LNCAP (cell line): ENCODE data around the gene MAGEA12.
"Not testable (repeated sequence)": the region's sequence is repeated elsewhere in the genome, so short reads cannot be mapped to it uniquely, and the experiment has no call there.

Experiments
- CTCF ChIP-seq: fragments of 450-650 bp; IDR thresholded peaks from 2 replicates; pipeline ENCODE4 v1.5.1; 2017; ENCODE audit warnings: mild to moderate bottlenecking

The MAGEA12 gene, protein sequence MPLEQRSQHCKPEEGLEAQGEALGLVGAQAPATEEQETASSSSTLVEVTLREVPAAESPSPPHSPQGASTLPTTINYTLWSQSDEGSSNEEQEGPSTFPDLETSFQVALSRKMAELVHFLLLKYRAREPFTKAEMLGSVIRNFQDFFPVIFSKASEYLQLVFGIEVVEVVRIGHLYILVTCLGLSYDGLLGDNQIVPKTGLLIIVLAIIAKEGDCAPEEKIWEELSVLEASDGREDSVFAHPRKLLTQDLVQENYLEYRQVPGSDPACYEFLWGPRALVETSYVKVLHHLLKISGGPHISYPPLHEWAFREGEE

DNA sequence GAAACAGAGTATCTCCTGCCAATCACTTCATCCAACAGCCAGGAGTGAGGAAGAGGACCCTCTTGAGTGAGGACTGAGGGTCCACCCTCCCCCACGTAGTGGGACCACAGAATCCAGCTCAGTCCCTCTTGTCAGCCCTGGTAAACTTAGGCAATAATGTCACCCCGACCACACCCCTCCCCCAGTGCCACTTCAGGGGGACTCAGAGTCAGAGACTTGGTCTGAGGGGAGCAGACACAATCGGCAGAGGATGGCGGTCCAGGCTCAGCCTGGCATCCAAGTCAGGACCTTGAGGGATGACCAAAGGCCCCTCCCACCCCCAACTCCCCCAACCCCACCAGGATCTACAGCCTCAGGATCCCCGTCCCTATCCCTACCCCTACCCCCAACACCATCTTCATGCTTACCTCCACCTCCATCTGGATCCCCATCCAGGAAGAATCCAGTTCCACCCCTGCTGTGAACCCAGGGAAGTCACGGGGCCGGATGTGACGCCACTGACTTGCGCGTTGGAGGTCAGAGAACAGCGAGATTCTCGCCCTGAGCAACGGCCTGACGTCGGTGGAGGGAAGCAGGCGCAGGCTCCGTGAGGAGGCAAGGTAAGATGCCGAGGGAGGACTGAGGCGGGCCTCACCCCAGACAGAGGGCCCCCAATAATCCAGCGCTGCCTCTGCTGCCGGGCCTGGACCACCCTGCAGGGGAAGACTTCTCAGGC, at the start of gene MAGEA12, which contains the start of gene CSAG1:
MAGEA12 (plus strand) TSS at position 497 of the 715 bp plus-strand sequence. CDS start 2,405 bp downstream, outside the sequence.
CSAG1 (minus strand) TSS at position 461 of the 715 bp plus-strand sequence. CDS start 1,261 bp downstream, outside the sequence.
- TF ChIP-seq CTCF, result no peak

DNA sequence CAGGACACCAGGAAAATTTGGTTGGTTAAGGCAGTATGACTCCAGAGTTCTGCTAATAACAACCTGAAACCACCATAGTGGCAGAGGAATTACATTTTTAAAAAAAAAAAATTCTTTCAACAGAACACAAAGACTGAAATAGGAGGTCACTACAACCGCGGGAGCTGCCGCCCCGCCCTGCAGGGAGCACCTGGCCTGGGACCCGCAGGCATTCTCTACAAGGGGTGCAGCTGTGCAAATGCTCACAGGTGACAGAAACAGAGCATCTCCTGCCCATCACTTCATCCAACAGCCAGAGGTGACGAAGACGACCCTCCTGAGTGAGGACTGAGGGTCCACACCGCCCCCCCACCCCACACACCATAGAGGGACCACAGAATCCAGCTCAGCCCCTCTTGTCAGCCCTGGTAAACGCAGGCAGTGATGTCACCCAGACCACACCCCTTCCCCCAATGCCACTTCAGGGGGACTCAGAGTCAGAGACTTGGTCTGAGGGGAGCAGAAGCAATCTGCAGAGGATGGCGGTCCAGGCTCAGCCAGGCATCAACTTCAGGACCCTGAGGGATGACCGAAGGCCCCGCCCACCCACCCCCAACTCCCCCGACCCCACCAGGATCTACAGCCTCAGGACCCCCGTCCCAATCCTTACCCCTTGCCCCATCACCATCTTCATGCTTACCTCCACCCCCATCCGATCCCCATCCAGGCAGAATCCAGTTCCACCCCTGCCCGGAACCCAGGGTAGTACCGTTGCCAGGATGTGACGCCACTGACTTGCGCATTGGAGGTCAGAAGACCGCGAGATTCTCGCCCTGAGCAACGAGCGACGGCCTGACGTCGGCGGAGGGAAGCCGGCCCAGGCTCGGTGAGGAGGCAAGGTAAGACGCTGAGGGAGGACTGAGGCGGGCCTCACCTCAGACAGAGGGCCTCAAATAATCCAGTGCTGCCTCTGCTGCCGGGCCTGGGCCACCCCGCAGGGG, 35.3 kb upstream of the MAGEA12 start, which contains the start of gene MAGEA3:
MAGEA3 (plus strand) TSS at position 843 of the 980 bp plus-strand sequence. CDS start 2,039 bp downstream, outside the sequence.
- TF ChIP-seq CTCF, result not testable (repeated sequence)

DNA sequence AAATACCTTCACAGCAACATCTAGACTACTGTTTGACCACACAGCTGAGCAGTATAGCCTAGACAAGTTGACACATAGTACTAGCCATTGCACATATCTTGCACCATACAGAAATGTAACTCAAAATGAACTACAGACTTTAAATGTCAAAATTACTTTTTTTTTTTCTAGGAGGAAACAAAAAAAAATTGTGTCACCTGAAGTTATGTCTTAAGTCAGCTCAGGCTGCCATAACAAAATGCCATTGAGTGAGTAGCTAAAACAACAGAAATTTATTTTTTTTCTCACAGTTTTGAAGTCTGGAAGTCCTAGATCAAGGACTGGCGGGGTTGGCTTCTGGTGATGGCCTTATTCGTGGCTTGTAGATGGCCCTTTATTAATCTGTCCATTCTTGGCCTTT, 24.4 kb upstream of the MAGEA12 start, which contains the start of gene CSAG2:
CSAG2 (minus strand) TSS at position 101 of the 400 bp plus-strand sequence. CDS start 161 bp downstream, outside the sequence.
- not testable (repeated sequence) for TF ChIP-seq CTCF

- TF ChIP-seq CTCF, result not testable (repeated sequence)
These were observed 19.5 kb upstream of the MAGEA12 start, which contains the start of gene MAGEA2B for GRCh38 chrX:152713815-152714787. TSS of gene MAGEA2B (plus strand) at chrX:152714628. CDS start at chrX:152717107, 2,479 bp downstream.

DNA sequence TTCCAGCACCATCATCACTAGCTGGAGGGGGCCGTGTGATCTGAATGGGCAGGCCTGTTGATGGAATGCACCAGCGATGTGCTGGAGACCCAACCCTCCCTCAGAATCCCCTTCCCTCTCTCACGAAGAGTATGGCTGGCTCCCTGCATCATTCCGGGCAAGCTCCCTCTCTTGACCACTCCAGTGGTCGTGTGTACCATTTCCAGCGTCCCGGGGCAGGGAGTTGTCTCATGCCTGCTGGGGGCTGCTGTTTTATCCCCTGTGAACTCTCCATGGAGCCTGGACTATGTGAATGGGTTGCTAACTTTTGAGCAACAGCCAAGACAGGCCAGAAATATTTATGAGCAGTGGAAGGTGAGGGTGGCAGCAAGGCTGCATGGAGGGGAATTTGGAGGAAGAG, 8.1 kb upstream of the MAGEA12 start:
- TF ChIP-seq CTCF, result no peak

GRCh38 chrX:152735101-152735500, 1.5 kb downstream of the MAGEA12 start:
- TF ChIP-seq CTCF, result no peak
